Fibroblast of lung (primary cell): Measurements from ENCODE around the gene DEK.

Source experiments
- CTCF ChIP-seq, 2 donors: IDR thresholded peaks in 1 of 2; conservative IDR thresholded peaks in 1 of 2; 1 replicate in 1 of 2; 2 replicates in 1 of 2; pipeline ENCODE4 v1.5.1; 2011 to 2012; ENCODE audit warnings: low read length in 2 of 2, control low read depth in 1 of 2, inconsistent platforms in 1 of 2, low read depth in 1 of 2, mild to moderate bottlenecking in 1 of 2
- EZH2 ChIP-seq: IDR thresholded peaks from 2 replicates; pipeline ENCODE4 v1.5.1; 2012; ENCODE audit warnings: low read length, control low read depth, mild to moderate bottlenecking; ENCODE audit errors: missing control alignments

DNA sequence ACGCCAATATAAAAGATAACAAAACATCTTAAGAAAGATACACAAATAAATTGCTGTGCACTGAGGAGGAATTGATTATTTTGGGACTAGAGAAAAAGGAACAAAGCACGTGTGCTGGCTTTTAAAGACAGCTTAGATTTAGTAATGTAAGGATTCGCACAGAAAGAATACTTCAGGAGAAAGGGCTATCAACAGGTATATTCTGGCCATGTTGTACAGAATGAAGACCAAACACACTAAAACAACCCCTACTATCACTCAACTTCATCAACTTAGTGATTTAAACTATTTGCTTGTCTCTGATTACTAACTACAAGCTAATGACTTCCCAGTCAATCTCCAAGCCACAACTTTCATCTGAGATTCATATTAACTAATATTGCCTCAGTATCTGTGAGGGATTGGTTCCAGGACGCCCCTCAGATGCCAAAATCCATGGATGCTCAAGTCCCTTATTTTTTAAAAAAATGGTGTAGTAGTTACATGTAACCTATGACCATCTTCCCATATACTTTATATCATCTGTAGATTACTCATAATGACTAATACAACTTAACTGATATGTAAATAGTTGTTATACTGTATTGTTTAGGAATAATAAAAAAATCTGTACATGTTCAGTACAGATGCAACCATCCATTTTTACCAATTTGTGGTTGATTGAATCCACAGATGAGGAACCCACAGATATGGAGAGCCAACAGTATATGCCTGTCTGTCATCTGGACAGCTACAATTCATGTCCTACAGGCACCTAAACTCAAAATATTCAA lies 4.5 kb downstream of the DEK start:
- TF ChIP-seq CTCF (conservative IDR thresholded peaks at IDR 0.05 in 1 of 2, IDR thresholded peaks at IDR 0.05 in 1 of 2; ENCODE audit: low read depth in 1 of 2, low read length in 2 of 2): no peak
- no peak for TF ChIP-seq EZH2
